K562 (cell line): Measurements from ENCODE around the gene PARP1. TPM values are rescaled to one million over a fixed set of nuclear protein-coding genes. Genes with fewer than 3 reads are reported as not detected.

Experiments used
- ATAC-seq: fragments of 200-7000 bp; cut with Tn5 transposase; 3 replicates; pipeline ENCODE4 v1.9.1; 2020; ENCODE audit warnings: moderate library complexity
- BruUV-seq: library from RNA; stranded (reverse); fragments of 400-500 nt; replicated peaks from 2 replicates; lab custom pipeline; 2021; lab: Mats Ljungman, UMichigan
- CTCF ChIA-PET: fragments of 300-600 bp; formaldehyde crosslinking; extraction: SDS; loops from one replicate; lab custom pipeline; 2021; ENCODE audit warnings: low intra/inter-chr PET ratio; lab: Yijun Ruan, JAX
- POLR2A ChIA-PET: fragments of 300-600, 350-650 bp; sonication (Branson Sonifier 250); formaldehyde crosslinking; extraction: SDS; loops from one replicate; lab custom pipeline; 2021; ENCODE audit warnings: antibody characterized with exemption, inconsistent platforms; lab: Yijun Ruan, JAX
- DNase-seq, 4 experiments: peaks; one replicate each; pipeline versions ENCODE4 v3.0.0 to v3.0.0-alpha.2; 2011 to 2018; ENCODE audit warnings: low spot score in 3 of 4, mixed read lengths in 3 of 4; ENCODE audit errors: extremely low read depth in 1 of 4
- FAIRE-seq: peaks from 2 replicates; lab custom pipeline; 2011; peaks lifted over from hg19 to GRCh38; lab: Jason Lieb, UNC
- H2AFZ ChIP-seq: 2 replicates; pipeline ENCODE4 v1.6.0; 2011; ENCODE audit warnings: low read depth, low read length, control low read depth, inconsistent platforms
- H3K27ac ChIP-seq: fragments of 200-600 bp; 3 replicates; pipeline ENCODE4 v1.8.0; 2011; ENCODE audit warnings: low read depth, mild to moderate bottlenecking, control low read depth, inconsistent platforms, low read length, moderate library complexity, mixed read lengths; ENCODE audit errors: extremely low read depth
- H3K27me3 ChIP-seq, 2 experiments: fragments of 300-600 bp in 1 of 2; 2 replicates in 1 of 2; 3 replicates in 1 of 2; pipeline versions ENCODE4 v1.6.0 to v1.8.0; 2011; ENCODE audit warnings: inconsistent platforms in 2 of 2, low read length in 2 of 2, mild to moderate bottlenecking in 1 of 2, mixed read lengths in 1 of 2, moderate library complexity in 1 of 2; ENCODE audit not compliant: control insufficient read depth in 2 of 2, insufficient read depth in 2 of 2
- H3K36me3 ChIP-seq: fragments of 300-600 bp; 3 replicates; pipeline ENCODE4 v1.8.0; 2011; ENCODE audit warnings: mild to moderate bottlenecking, low read length, inconsistent platforms; ENCODE audit not compliant: control insufficient read depth, insufficient read depth
- H3K4me1 ChIP-seq, 2 experiments: fragments of 200-600 bp in 1 of 2; replicated peaks in 1 of 2; 2 replicates in 1 of 2; 3 replicates in 1 of 2; pipeline versions ENCODE4 v1.5.1 to v1.8.0; 2011; ENCODE audit warnings: inconsistent platforms in 2 of 2, low read length in 2 of 2, mild to moderate bottlenecking in 1 of 2, mixed read lengths in 1 of 2, moderate library complexity in 1 of 2; ENCODE audit not compliant: control insufficient read depth in 2 of 2, insufficient read depth in 2 of 2
- H3K4me2 ChIP-seq: 2 replicates; pipeline ENCODE4 v1.6.1; 2011; ENCODE audit warnings: low read length, control low read depth, inconsistent platforms, mixed read lengths; ENCODE audit not compliant: insufficient read depth
- H3K4me3 ChIP-seq: fragments of 200-600 bp; sonication (generic), shearing (Covaris generic); 2 replicates; pipeline ENCODE4 v1.5.1; 2016; ENCODE audit warnings: control low read depth, inconsistent platforms
- H3K79me2 ChIP-seq: fragments of 200-600 bp; 3 replicates; pipeline ENCODE4 v1.8.0; 2011; ENCODE audit warnings: low read length, inconsistent platforms; ENCODE audit not compliant: control insufficient read depth, insufficient read depth
- H3K9ac ChIP-seq, 2 experiments: 2 replicates each; pipeline versions ENCODE4 v1.6.0 to v1.6.1; 2011; ENCODE audit warnings: low read depth in 2 of 2, low read length in 2 of 2, control low read depth in 1 of 2, inconsistent platforms in 1 of 2, mild to moderate bottlenecking in 1 of 2, mixed read lengths in 1 of 2; ENCODE audit not compliant: insufficient read depth in 1 of 2
- H3K9me1 ChIP-seq: one replicate; pipeline ENCODE4 v1.6.0; 2011; ENCODE audit warnings: inconsistent platforms, mild to moderate bottlenecking, low read length, moderate library complexity; ENCODE audit not compliant: control insufficient read depth, insufficient read depth
- H3K9me3 ChIP-seq: replicated peaks from 2 replicates; pipeline ENCODE4 v1.5.1; 2011; ENCODE audit warnings: low read depth, low read length, inconsistent platforms; ENCODE audit not compliant: control insufficient read depth, insufficient read depth
- H4K20me1 ChIP-seq: replicated peaks from 2 replicates; pipeline ENCODE4 v1.6.1; 2011; ENCODE audit warnings: low read length, inconsistent platforms, mixed read lengths; ENCODE audit not compliant: control insufficient read depth, insufficient read depth
- ARID3B ChIP-seq: fragments of 250-450 bp; sonication (Bioruptor Pico); IDR thresholded peaks from 2 replicates; pipeline ENCODE4 v1.4.0; 2020; ENCODE audit warnings: borderline replicate concordance
- BDP1 ChIP-seq: IDR thresholded peaks from 3 replicates; pipeline ENCODE4 v1.6.1; 2011; ENCODE audit not compliant: insufficient read length, insufficient read depth
- C11orf30 ChIP-seq: fragments of 450-650 bp; IDR thresholded peaks from 2 replicates; pipeline ENCODE4 v1.6.1; 2016; ENCODE audit warnings: low read depth, mild to moderate bottlenecking
- MAFF ChIP-seq: IDR thresholded peaks from 2 replicates; pipeline ENCODE4 v1.6.1; 2012; ENCODE audit warnings: low read length, improper control_type of control experiment
- MAFG ChIP-seq: fragments of 450-650 bp; conservative IDR thresholded peaks from 2 replicates; pipeline ENCODE4 v1.6.1; 2016; ENCODE audit warnings: missing genetic modification characterization, missing compliant biosample characterization
- MAFK ChIP-seq: IDR thresholded peaks from 2 replicates; pipeline ENCODE4 v1.6.1; 2011; ENCODE audit warnings: low read length, improper control_type of control experiment
- NR2F6 ChIP-seq: fragments of 450-650 bp; formaldehyde crosslinking; IDR thresholded peaks from 2 replicates; pipeline ENCODE4 v1.4.0; 2020; ENCODE audit warnings: mild to moderate bottlenecking
- NUFIP1 ChIP-seq: fragments of 450-650 bp; IDR thresholded peaks from 2 replicates; pipeline ENCODE4 v1.6.1; 2018; ENCODE audit not compliant: partially characterized antibody
- ZNF316 ChIP-seq: fragments of 450-650 bp; IDR thresholded peaks from 2 replicates; pipeline ENCODE4 v1.6.1; 2016
- WGBS: fragments of 100-300 bp; shearing (Covaris generic); methylation state at CpG from one replicate; pipeline ENCODE4 v1.1.6; 2016; ENCODE audit warnings: low coverage, mixed read lengths; ENCODE audit not compliant: insufficient coverage; ENCODE audit errors: missing lambda C conversion rate; 5-methylcytosine and 5-hydroxymethylcytosine counted together
- in situ Hi-C: fragments of 300-500 bp; cut with MboI; formaldehyde crosslinking; loops from 4 replicates; pipeline ENCODE4 v1.15.0; 2018; ENCODE audit warnings: inconsistent platforms, mixed read lengths
- intact Hi-C: fragments of 100-400 bp; cut with micrococcal nuclease; formaldehyde crosslinking; loops from 2 replicates; pipeline ENCODE4 v1.14.2; 2022
- polyA plus RNA-seq, 8 experiments: library from polyadenylated mRNA; depleted of rRNA in 4 of 8; stranded (reverse) in 5 of 8; unstranded in 3 of 8; fragments of >200 nt; fragmentation: Nextera tagmentation in 2 of 8; fragmentation: Illumina TruSeq in 1 of 8; extraction: Ambion mirVana in 2 of 8; extraction: Trizol in 1 of 8; gene quantifications; 2 replicates each; pipeline versions ENCODE4 v1.2.1 to v1.2.3, GENCODE V29; 2011 to 2014; ENCODE audit warnings: inconsistent platforms in 1 of 8, missing spikeins in 1 of 8
- total RNA-seq, 7 experiments: library from RNA; depleted of rRNA in 6 of 7; stranded (reverse); fragments of >200 nt in 6 of 7; fragmentation: Illumina TruSeq in 2 of 7; extraction: Trizol in 2 of 7; gene quantifications; 2 replicates each; pipeline versions ENCODE4 v1.2.1 to v1.2.3, GENCODE V29; 2011 to 2021; ENCODE audit warnings: low replicate concordance in 1 of 7

PARP1 gene
- total and polyA plus RNA-seq, 9 of the 15 experiments (the other 6 are each of a cell fraction or from before 2014, with no cell fraction given) = 121 to 306 (median 250) TPM

GRCh38 chr1:226411619-226412018, 3.7 kb upstream of the PARP1 start:
- intact Hi-C loops = no loop called here
- DNase-seq (no peak), FAIRE-seq (no peak)
- BruUV-seq = no TSS peak
- no peaks in the 10 kb centered on the region; the same call in 1 of the 2 replicates for H4K20me1 ChIP-seq
- no peak for TF ChIP-seq ARID3B (CRISPR knock-in tag)
- peak; percentile 93 for TF ChIP-seq ZNF316
- no peak for TF ChIP-seq BDP1
- peak; percentile 81 for TF ChIP-seq C11orf30
- TF ChIP-seq MAFF = peak; percentile 53
- TF ChIP-seq NUFIP1 = no peak
- TF ChIP-seq MAFG (tag) = peak; percentile 78
- TF ChIP-seq MAFK = peak; percentile 54; the same call in 1 of the 2 replicates
- no peak for TF ChIP-seq NR2F6 (CRISPR knock-in tag)
- TF ChIP-seq, all 486 proteins: peak for 5
- POLR2A ChIA-PET = interaction anchor here (1.2 kb wide), 1 partner anchor 10 kb away, joined by 3 read pairs; no protein-coding TSS in a partner anchor
- Histone ChIP-seq H3K27me3 (peaks cover 8 to 21% of the 10 kb centered on the region in 2 experiments; a peak in 4 of 5 replicates), H3K4me1 (peaks cover 2 to 16% of the 10 kb centered on the region in 2 experiments; a peak in 3 of 5 replicates), H3K4me2 (no peak overlapping the region), H3K9ac (no peak overlapping the region), H2AFZ (no peak overlapping the region), H3K36me3 (0 out of 3 replicates have a peak, but pooled peaks cover under 1% of the 10 kb centered on the region), H3K27ac (no peak overlapping the region), H3K9me1 (no peaks in the 10 kb centered on the region), H3K4me3 (no peak overlapping the region), H3K9me3 (0 out of 2 replicates have a peak, but pooled peaks cover 2% of the 10 kb centered on the region), H3K79me2 (peaks cover 12% of the 10 kb centered on the region)
- in situ Hi-C loops = no loop called here
- CTCF ChIA-PET = no interaction called here
- ATAC-seq = no peak
- WGBS = 13% methylated on average over 5 of the region's 5 CpGs
